ENCODE results near the gene BEST1.

Gene BEST1

GRCh38 chr11:61928606-61929005, 21.5 kb upstream of the BEST1 start:
- no peak for TF ChIP-seq CTCF (IDR thresholded peaks at IDR 0.05; ENCODE audit: insufficient read depth, low read length, poor library complexity, severe bottlenecking)
- Histone ChIP-seq H3K4me3 (replicated peaks; ENCODE audit: low read depth, low read length) (no peak overlapping the region), H3K27me3 (replicated peaks; ENCODE audit: control insufficient read depth, insufficient read depth, low read length) (no peaks in the 10 kb centered on the region; the same call in none of the 2 replicates), H3K36me3 (ENCODE audit: control insufficient read depth, insufficient read depth, low read length) (no peaks in the 10 kb centered on the region)
- no peak for DNase-seq (ENCODE audit: extremely low read depth, insufficient read length)

GRCh38 chr11:61930933-61931332, 19.2 kb upstream of the BEST1 start:
- no peaks in the 10 kb centered on the region for H3K36me3 ChIP-seq (ENCODE audit: control insufficient read depth, insufficient read depth, low read length)
- no peak overlapping the region for H3K4me3 ChIP-seq (replicated peaks; ENCODE audit: low read depth, low read length)
- H3K27me3 ChIP-seq (replicated peaks; ENCODE audit: control insufficient read depth, insufficient read depth, low read length), result no peaks in the 10 kb centered on the region; the same call in 1 of the 2 replicates
- no peak for DNase-seq (ENCODE audit: extremely low read depth, insufficient read length)
- no peak for TF ChIP-seq CTCF (IDR thresholded peaks at IDR 0.05; ENCODE audit: insufficient read depth, low read length, poor library complexity, severe bottlenecking)

GRCh38 chr11:61935861-61936260, 14.3 kb upstream of the BEST1 start:
- no peaks in the 10 kb centered on the region for H3K36me3 ChIP-seq (ENCODE audit: control insufficient read depth, insufficient read depth, low read length)
- no peaks in the 10 kb centered on the region; the same call in 1 of the 2 replicates for H3K27me3 ChIP-seq (replicated peaks; ENCODE audit: control insufficient read depth, insufficient read depth, low read length)
- no peak for TF ChIP-seq CTCF (IDR thresholded peaks at IDR 0.05; ENCODE audit: insufficient read depth, low read length, poor library complexity, severe bottlenecking)
- DNase-seq (ENCODE audit: extremely low read depth, insufficient read length), result no peak
- H3K4me3 ChIP-seq (replicated peaks; ENCODE audit: low read depth, low read length), result no peak overlapping the region

GRCh38 chr11:61940466-61940865, 9.7 kb upstream of the BEST1 start:
- Histone ChIP-seq H3K4me3 (replicated peaks; ENCODE audit: low read depth, low read length) (no peak overlapping the region), H3K27me3 (replicated peaks; ENCODE audit: control insufficient read depth, insufficient read depth, low read length) (peaks cover 2% of the 10 kb centered on the region; the same call in 1 of the 2 replicates), H3K36me3 (ENCODE audit: control insufficient read depth, insufficient read depth, low read length) (no peaks in the 10 kb centered on the region)
- TF ChIP-seq CTCF (IDR thresholded peaks at IDR 0.05; ENCODE audit: insufficient read depth, low read length, poor library complexity, severe bottlenecking), result no peak
- no peak for DNase-seq (ENCODE audit: extremely low read depth, insufficient read length)

GRCh38 chr11:61945191-61945590, 5.0 kb upstream of the BEST1 start:
- Histone ChIP-seq H3K4me3 (replicated peaks; ENCODE audit: low read depth, low read length) (no peak overlapping the region), H3K27me3 (replicated peaks; ENCODE audit: control insufficient read depth, insufficient read depth, low read length) (peaks cover 2% of the 10 kb centered on the region; the same call in 1 of the 2 replicates), H3K36me3 (ENCODE audit: control insufficient read depth, insufficient read depth, low read length) (no peaks in the 10 kb centered on the region)
- no peak for DNase-seq (ENCODE audit: extremely low read depth, insufficient read length)
- TF ChIP-seq CTCF (IDR thresholded peaks at IDR 0.05; ENCODE audit: insufficient read depth, low read length, poor library complexity, severe bottlenecking), result no peak

- no peak for TF ChIP-seq CTCF (IDR thresholded peaks at IDR 0.05; ENCODE audit: insufficient read depth, low read length, poor library complexity, severe bottlenecking)
- no peak for DNase-seq (ENCODE audit: extremely low read depth, insufficient read length)
- no peak overlapping the region for H3K4me3 ChIP-seq (replicated peaks; ENCODE audit: low read depth, low read length)
- no peaks in the 10 kb centered on the region for H3K36me3 ChIP-seq (ENCODE audit: control insufficient read depth, insufficient read depth, low read length)
- peaks cover 2% of the 10 kb centered on the region; the same call in 1 of the 2 replicates for H3K27me3 ChIP-seq (replicated peaks; ENCODE audit: control insufficient read depth, insufficient read depth, low read length)
Measured at GRCh38 chr11:61946894-61947293, 3.3 kb upstream of the BEST1 start.

Measured in GM06990 (cell line).